Keratinocyte (primary cell): Measurements from ENCODE around the gene REEP3. TPM values are rescaled to one million over a fixed set of nuclear protein-coding genes. Genes with fewer than 3 reads are reported as not detected.
"Not testable (repeated sequence)": the region's sequence is repeated elsewhere in the genome, so short reads cannot be mapped to it uniquely, and the experiment has no call there.

Experiments used
- DNase-seq: peaks from one replicate; pipeline ENCODE4 v3.0.0-alpha.2; 2011; ENCODE audit warnings: low read depth, missing footprints, low spot score
- FAIRE-seq: peaks from 2 replicates; lab custom pipeline; 2011; peaks lifted over from hg19 to GRCh38; lab: Jason Lieb, UNC
- H2AFZ ChIP-seq: 2 replicates; pipeline ENCODE4 v1.6.0; 2012; ENCODE audit warnings: low read length, control low read depth, inconsistent platforms; ENCODE audit not compliant: control insufficient read depth
- H3K27ac ChIP-seq: 2 replicates; pipeline ENCODE4 v1.5.1; 2011; ENCODE audit warnings: low read length; ENCODE audit not compliant: control insufficient read depth, insufficient read depth
- H3K27me3 ChIP-seq: 3 replicates; pipeline ENCODE4 v1.6.0; 2011; ENCODE audit warnings: low read length; ENCODE audit not compliant: control insufficient read depth, insufficient read depth; ENCODE audit errors: extremely low read depth
- H3K36me3 ChIP-seq, 2 experiments: 2 replicates in 1 of 2; 3 replicates in 1 of 2; pipeline ENCODE4 v1.5.1; 2011; ENCODE audit warnings: low read length in 2 of 2, mild to moderate bottlenecking in 1 of 2; ENCODE audit not compliant: control insufficient read depth in 2 of 2, insufficient read depth in 2 of 2; ENCODE audit errors: extremely low read depth in 1 of 2
- H3K4me1 ChIP-seq: 3 replicates; pipeline ENCODE4 v1.5.1; 2011; ENCODE audit warnings: low read length; ENCODE audit not compliant: control insufficient read depth, insufficient read depth; ENCODE audit errors: extremely low read depth
- H3K4me2 ChIP-seq: 3 replicates; pipeline ENCODE4 v1.6.0; 2011; ENCODE audit warnings: low read depth, low read length; ENCODE audit not compliant: control insufficient read depth, insufficient read depth; ENCODE audit errors: extremely low read depth
- H3K4me3 ChIP-seq, 3 experiments: fragments of 200-600 bp in 1 of 3; sonication (generic) in 1 of 3; 2 replicates in 2 of 3; 3 replicates in 1 of 3; pipeline ENCODE4 v1.5.1; 2011 to 2016; ENCODE audit warnings: low read length in 3 of 3, mild to moderate bottlenecking in 3 of 3, control low read depth in 2 of 3, inconsistent platforms in 1 of 3, low read depth in 1 of 3, mixed read lengths in 1 of 3, mixed run types in 1 of 3, moderate library complexity in 1 of 3; ENCODE audit not compliant: control insufficient read depth in 2 of 3, insufficient read depth in 2 of 3; ENCODE audit errors: extremely low read depth in 1 of 3
- H3K79me2 ChIP-seq: 2 replicates; pipeline ENCODE4 v1.6.0; 2012; ENCODE audit warnings: low read length; ENCODE audit not compliant: control insufficient read depth, insufficient read depth
- H3K9ac ChIP-seq: 3 replicates; pipeline ENCODE4 v1.6.0; 2011; ENCODE audit warnings: low read length; ENCODE audit not compliant: control insufficient read depth, insufficient read depth; ENCODE audit errors: extremely low read depth
- H3K9me1 ChIP-seq: 3 replicates; pipeline ENCODE4 v1.6.0; 2011; ENCODE audit warnings: low read length; ENCODE audit not compliant: control insufficient read depth, insufficient read depth; ENCODE audit errors: extremely low read depth
- H3K9me3 ChIP-seq: 2 replicates; pipeline ENCODE4 v1.5.1; 2012; ENCODE audit warnings: low read depth, low read length; ENCODE audit not compliant: control insufficient read depth
- H4K20me1 ChIP-seq: 3 replicates; pipeline ENCODE4 v1.6.0; 2011; ENCODE audit warnings: low read length; ENCODE audit not compliant: control insufficient read depth, insufficient read depth; ENCODE audit errors: extremely low read depth
- EZH2 ChIP-seq: IDR thresholded peaks from one replicate; pipeline ENCODE4 v1.6.1; 2012; ENCODE audit warnings: inconsistent platforms, mild to moderate bottlenecking, low read length, moderate library complexity
- dilution Hi-C: fragments of 300-500 bp; cut with MboI; formaldehyde crosslinking; loops from one replicate; pipeline ENCODE4 v1.7.0; 2020; ENCODE audit warnings: low sequenced_read_pairs; ENCODE audit not compliant: extremely low pct_ligation_motif_present
- polyA plus RNA-seq, 5 experiments: library from polyadenylated mRNA; depleted of rRNA in 3 of 5; stranded (reverse) in 3 of 5; stranded (forward) in 1 of 5; unstranded in 1 of 5; fragments of >200 nt; gene quantifications; 1 replicate in 1 of 5; 2 replicates in 3 of 5; 3 replicates in 1 of 5; pipeline versions ENCODE4 v1.2.1 to v1.2.3, GENCODE V29; 2011 to 2012; ENCODE audit warnings: missing spikeins in 2 of 5, low read depth in 1 of 5, low replicate concordance in 1 of 5
- TF ChIP-seq, protein P1 (sequence below), 3 experiments: IDR thresholded peaks in 1 of 3; conservative IDR thresholded peaks in 1 of 3; optimal IDR thresholded peaks in 1 of 3; 2 replicates in 2 of 3; 3 replicates in 1 of 3; pipeline versions ENCODE3 to v1.5.1; 2011; ENCODE audit warnings: low read length in 3 of 3, mild to moderate bottlenecking in 3 of 3, moderate library complexity in 2 of 3, control low read depth in 1 of 3, inconsistent platforms in 1 of 3; ENCODE audit not compliant: insufficient read depth in 2 of 3; ENCODE audit errors: extremely low read depth in 1 of 3

The REEP3 gene
- polyA plus RNA-seq, 1 donor (not counting 4 experiments of a cell fraction or from before 2014, with no cell fraction given): 52.8 TPM

GRCh38 chr10:63498665-63499064 is 22.5 kb upstream of the REEP3 start:
- Histone ChIP-seq H3K27me3 (no peaks in the 10 kb centered on the region), H3K4me3 (no peak overlapping the region), H3K36me3 (peaks cover 0 to 5% of the 10 kb centered on the region in 2 experiments), H3K79me2 (peaks cover 71% of the 10 kb centered on the region), H3K27ac (no peak overlapping the region), H2AFZ (no peak overlapping the region), H4K20me1 (peaks cover 2% of the 10 kb centered on the region), H3K9me3 (no peaks in the 10 kb centered on the region), H3K4me2 (no peak overlapping the region), H3K9ac (no peak overlapping the region), H3K9me1 (no peaks in the 10 kb centered on the region), H3K4me1 (peaks cover 3% of the 10 kb centered on the region)
- dilution Hi-C loops: no loop called here
- no peak for TF ChIP-seq EZH2
- TF ChIP-seq, protein P1, sequence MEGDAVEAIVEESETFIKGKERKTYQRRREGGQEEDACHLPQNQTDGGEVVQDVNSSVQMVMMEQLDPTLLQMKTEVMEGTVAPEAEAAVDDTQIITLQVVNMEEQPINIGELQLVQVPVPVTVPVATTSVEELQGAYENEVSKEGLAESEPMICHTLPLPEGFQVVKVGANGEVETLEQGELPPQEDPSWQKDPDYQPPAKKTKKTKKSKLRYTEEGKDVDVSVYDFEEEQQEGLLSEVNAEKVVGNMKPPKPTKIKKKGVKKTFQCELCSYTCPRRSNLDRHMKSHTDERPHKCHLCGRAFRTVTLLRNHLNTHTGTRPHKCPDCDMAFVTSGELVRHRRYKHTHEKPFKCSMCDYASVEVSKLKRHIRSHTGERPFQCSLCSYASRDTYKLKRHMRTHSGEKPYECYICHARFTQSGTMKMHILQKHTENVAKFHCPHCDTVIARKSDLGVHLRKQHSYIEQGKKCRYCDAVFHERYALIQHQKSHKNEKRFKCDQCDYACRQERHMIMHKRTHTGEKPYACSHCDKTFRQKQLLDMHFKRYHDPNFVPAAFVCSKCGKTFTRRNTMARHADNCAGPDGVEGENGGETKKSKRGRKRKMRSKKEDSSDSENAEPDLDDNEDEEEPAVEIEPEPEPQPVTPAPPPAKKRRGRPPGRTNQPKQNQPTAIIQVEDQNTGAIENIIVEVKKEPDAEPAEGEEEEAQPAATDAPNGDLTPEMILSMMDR (optimal IDR thresholded peaks at IDR 0.05 in 1 of 3, IDR thresholded peaks at IDR 0.05 in 1 of 3, conservative IDR thresholded peaks at IDR 0.05 in 1 of 3; ENCODE audit: extremely low read depth in 1 of 3, insufficient read depth in 2 of 3, low read length in 3 of 3): no peak
- no peak for DNase-seq
- no peak for FAIRE-seq

GRCh38 chr10:63500551-63500950 is 20.6 kb upstream of the REEP3 start:
- not testable (repeated sequence) for FAIRE-seq

GRCh38 chr10:63501954-63502353 is 19.2 kb upstream of the REEP3 start:
- Histone ChIP-seq H4K20me1 (peaks cover 7% of the 10 kb centered on the region), H3K36me3 (peaks cover 0 to 5% of the 10 kb centered on the region in 2 experiments), H3K9ac (no peak overlapping the region), H3K27me3 (no peaks in the 10 kb centered on the region), H3K27ac (no peak overlapping the region), H2AFZ (no peak overlapping the region), H3K4me1 (peaks cover 17% of the 10 kb centered on the region), H3K79me2 (peaks cover 81% of the 10 kb centered on the region), H3K9me3 (no peaks in the 10 kb centered on the region), H3K4me2 (no peak overlapping the region), H3K4me3 (no peak overlapping the region), H3K9me1 (no peaks in the 10 kb centered on the region)
- DNase-seq: no peak
- dilution Hi-C loops: no loop called here
- TF ChIP-seq EZH2: no peak
- TF ChIP-seq, protein P1 (optimal IDR thresholded peaks at IDR 0.05 in 1 of 3, IDR thresholded peaks at IDR 0.05 in 1 of 3, conservative IDR thresholded peaks at IDR 0.05 in 1 of 3; ENCODE audit: extremely low read depth in 1 of 3, insufficient read depth in 2 of 3, low read length in 3 of 3): no peak
- FAIRE-seq: no peak

More at GRCh38 chr10:63500551-63500950, 20.6 kb upstream of the REEP3 start:
- H3K27me3 ChIP-seq, H2AFZ ChIP-seq, H3K4me2 ChIP-seq, H3K4me3 ChIP-seq, dilution Hi-C loops, H3K27ac ChIP-seq, H3K9ac ChIP-seq, H3K9me1 ChIP-seq, H4K20me1 ChIP-seq, H3K36me3 ChIP-seq, H3K9me3 ChIP-seq, DNase-seq: not testable (repeated sequence)
- Histone ChIP-seq H3K4me1 (peaks cover 17% of the 10 kb centered on the region), H3K79me2 (peaks cover 74% of the 10 kb centered on the region)
